ENCODE results near the gene ARMCX1.
"Not testable (repeated sequence)": the region's sequence is repeated elsewhere in the genome, so short reads cannot be mapped to it uniquely, and the experiment has no call there.

ARMCX1 gene

GRCh38 chrX:101595739-101596419 is 45.5 kb downstream of the ARMCX1 start:
- Histone ChIP-seq H3K4me3 (no peak overlapping the region), H3K27me3 (no peaks in the 10 kb centered on the region), H4K20me1 (no peaks in the 10 kb centered on the region), H3K9ac (no peak overlapping the region), H3K36me3 (no peaks in the 10 kb centered on the region), H3K9me3 (replicated peaks in 1 of 11) (no peaks in the 10 kb centered on the region), H3K4me2 (no peak overlapping the region), H3K27ac (no peak overlapping the region), H3K4me1 (0 out of 20 replicates have a peak, but pooled peaks cover 0 to 3% (median 0%) of the 10 kb centered on the region in 10 experiments)
- no peak for TF ChIP-seq Cebpa-rat (IDR thresholded peaks at IDR 0.05)

- not testable (repeated sequence) for H4K20me1 ChIP-seq; H3K4me3 ChIP-seq; H3K36me3 ChIP-seq; H3K9me3 ChIP-seq (replicated peaks in 1 of 11); H3K27ac ChIP-seq; H3K4me1 ChIP-seq; H3K4me2 ChIP-seq; H3K9ac ChIP-seq; H3K27me3 ChIP-seq
These were observed 49.2 kb downstream of the ARMCX1 start for GRCh38 chrX:101599592-101599991.

- H4K20me1 ChIP-seq: no peaks in the 10 kb centered on the region
- H3K4me1 ChIP-seq: no peaks in the 10 kb centered on the region
- no peak for TF ChIP-seq Cebpa-rat (IDR thresholded peaks at IDR 0.05)
- H3K9ac ChIP-seq: no peak overlapping the region
- H3K36me3 ChIP-seq: no peaks in the 10 kb centered on the region
- no peaks in the 10 kb centered on the region for H3K9me3 ChIP-seq (replicated peaks in 1 of 11)
- no peaks in the 10 kb centered on the region for H3K27me3 ChIP-seq
- no peak overlapping the region for H3K27ac ChIP-seq
- H3K4me3 ChIP-seq: no peak overlapping the region
- H3K4me2 ChIP-seq: no peak overlapping the region
These were observed 51.7 kb downstream of the ARMCX1 start for GRCh38 chrX:101602077-101602476.
